ACC112 (cell line): ENCODE measurements around the gene CA7.

ENCODE experiments used
- H2AFZ ChIP-seq: fragments of 200-600 bp; sonication (generic); one replicate; pipeline ENCODE4 v1.6.0; 2017; ENCODE audit warnings: antibody characterized with exemption, low read length; ENCODE audit not compliant: unreplicated experiment
- H3K27ac ChIP-seq: fragments of 200-600 bp; sonication (generic); 2 replicates; pipeline ENCODE4 v1.5.1; 2014; ENCODE audit warnings: low read depth, mild to moderate bottlenecking, antibody characterized with exemption, low read length, moderate library complexity
- H3K27me3 ChIP-seq: fragments of 200-600 bp; sonication (generic); 2 replicates; pipeline ENCODE4 v1.6.1; 2014; ENCODE audit warnings: mild to moderate bottlenecking, antibody characterized with exemption, low read length, moderate library complexity, mixed read lengths; ENCODE audit not compliant: insufficient read depth
- H3K36me3 ChIP-seq: fragments of 200-600 bp; sonication (generic); 2 replicates; pipeline ENCODE4 v1.6.1; 2016; ENCODE audit warnings: mild to moderate bottlenecking, antibody characterized with exemption, low read length, moderate library complexity, mixed read lengths; ENCODE audit not compliant: insufficient read depth
- H3K4me1 ChIP-seq: fragments of 200-600 bp; sonication (generic); one replicate; pipeline ENCODE4 v1.6.1; 2016; ENCODE audit warnings: low read length, mixed read lengths; ENCODE audit not compliant: insufficient read depth, unreplicated experiment, control insufficient read depth
- H3K4me3 ChIP-seq: fragments of 200-600 bp; sonication (generic); 2 replicates; pipeline ENCODE4 v1.5.1; 2014; ENCODE audit warnings: mild to moderate bottlenecking, low read depth, low read length
- H3K79me2 ChIP-seq: fragments of 200-600 bp; sonication (generic); one replicate; pipeline ENCODE4 v1.6.0; 2016; ENCODE audit warnings: low read length; ENCODE audit not compliant: control insufficient read depth, unreplicated experiment, insufficient read depth

The CA7 gene

DNA sequence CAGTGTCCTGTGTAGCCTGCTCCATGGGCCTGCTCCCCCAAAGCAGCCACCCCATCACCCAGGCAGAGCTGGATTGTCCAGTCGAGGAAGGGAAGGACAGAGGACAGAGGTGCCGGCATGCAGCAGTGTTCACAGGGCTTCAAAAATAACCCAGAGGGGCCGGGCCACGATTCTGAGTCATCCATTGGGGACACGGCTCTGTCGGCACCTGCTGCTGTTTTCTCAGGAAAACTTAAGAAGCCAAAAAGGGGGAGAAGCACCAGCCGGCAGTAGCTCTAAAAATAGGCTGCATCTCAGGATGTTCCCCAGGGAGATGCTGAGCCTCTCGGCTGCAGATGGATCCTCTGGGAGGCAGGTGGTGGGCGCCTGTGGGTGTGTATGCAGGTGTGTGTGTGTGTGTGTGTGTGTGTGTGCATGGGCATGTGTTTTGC, 1.6 kb downstream of the CA7 start:
- Histone ChIP-seq H3K27ac (no peak overlapping the region), H3K36me3 (no peaks in the 10 kb centered on the region), H2AFZ (no peak overlapping the region), H3K27me3 (peaks cover 35% of the 10 kb centered on the region), H3K4me1 (peaks cover 6% of the 10 kb centered on the region), H3K4me3 (no peak overlapping the region), H3K79me2 (no peaks in the 10 kb centered on the region)

DNA sequence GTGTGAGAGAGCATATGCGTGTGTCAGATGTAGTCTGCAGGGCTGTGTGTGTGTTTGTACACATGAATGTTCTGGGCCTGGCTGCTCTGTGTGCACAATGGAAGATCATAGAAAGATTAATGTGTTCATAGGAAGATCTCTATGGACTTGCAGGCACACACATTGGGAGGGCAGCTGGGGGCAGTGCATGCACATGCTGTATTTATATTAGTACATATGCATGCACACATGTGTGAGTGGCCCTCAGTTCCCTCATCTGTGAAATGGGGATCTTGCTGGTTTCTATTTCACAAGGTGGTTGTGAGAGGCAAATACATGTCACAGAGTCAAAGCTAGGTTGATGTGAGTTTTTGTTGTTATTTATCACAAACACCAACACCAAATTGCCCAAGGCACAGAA, 2.1 kb downstream of the CA7 start:
- H3K4me1 ChIP-seq: peaks cover 6% of the 10 kb centered on the region
- no peaks in the 10 kb centered on the region for H3K79me2 ChIP-seq
- no peak overlapping the region for H3K4me3 ChIP-seq
- H3K27me3 ChIP-seq: peaks cover 35% of the 10 kb centered on the region
- H3K36me3 ChIP-seq: no peaks in the 10 kb centered on the region
- no peak overlapping the region for H3K27ac ChIP-seq
- H2AFZ ChIP-seq: no peak overlapping the region

DNA sequence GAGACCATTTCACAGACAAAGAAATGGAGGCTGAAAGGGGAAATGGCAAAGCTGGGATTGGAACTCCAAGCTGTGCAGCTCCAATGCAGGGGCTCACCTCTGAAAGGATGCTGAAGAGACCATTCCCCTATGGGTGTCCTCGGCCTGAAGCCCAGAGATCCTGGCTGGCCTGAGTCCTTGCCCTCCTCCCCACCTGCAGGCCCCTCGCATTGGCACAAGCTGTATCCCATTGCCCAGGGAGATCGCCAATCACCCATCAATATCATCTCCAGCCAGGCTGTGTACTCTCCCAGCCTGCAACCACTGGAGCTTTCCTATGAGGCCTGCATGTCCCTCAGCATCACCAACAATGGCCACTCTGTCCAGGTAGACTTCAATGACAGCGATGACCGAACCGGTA, 2.6 kb downstream of the CA7 start:
- Histone ChIP-seq H3K36me3 (no peaks in the 10 kb centered on the region), H3K79me2 (no peaks in the 10 kb centered on the region), H3K27ac (no peak overlapping the region), H3K4me3 (no peak overlapping the region), H3K4me1 (peaks cover 6% of the 10 kb centered on the region), H2AFZ (no peak overlapping the region), H3K27me3 (peaks cover 35% of the 10 kb centered on the region)

DNA sequence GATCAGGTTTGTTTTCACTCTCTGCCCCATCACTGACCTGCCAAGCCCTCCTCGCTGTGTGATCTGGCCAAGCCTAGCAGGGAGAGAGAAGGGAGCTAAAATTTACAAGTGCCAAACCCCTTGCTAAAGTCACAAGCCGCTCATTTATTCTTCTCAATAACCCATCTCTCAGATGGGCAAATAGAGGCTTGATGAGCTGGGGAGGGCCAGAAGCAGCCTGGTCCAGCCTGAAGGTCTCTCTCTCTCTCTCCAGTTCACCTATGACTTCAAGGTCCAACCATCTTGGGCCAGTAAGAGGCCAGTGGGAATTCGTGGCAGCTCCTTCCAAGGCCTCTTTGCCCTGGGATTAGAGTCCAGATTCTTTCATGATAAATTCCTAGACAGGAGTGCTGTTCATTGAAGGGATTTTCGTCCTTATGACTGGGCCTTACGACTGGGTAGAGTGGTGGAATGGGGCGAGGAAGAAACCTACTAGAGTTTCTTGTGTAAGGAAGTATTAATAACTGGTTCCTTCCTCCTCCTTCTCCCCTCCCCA, 3.4 kb downstream of the CA7 start:
- no peaks in the 10 kb centered on the region for H3K36me3 ChIP-seq
- H3K4me1 ChIP-seq: peaks cover 6% of the 10 kb centered on the region
- no peak overlapping the region for H3K27ac ChIP-seq
- H2AFZ ChIP-seq: no peak overlapping the region
- H3K79me2 ChIP-seq: no peaks in the 10 kb centered on the region
- H3K27me3 ChIP-seq: peaks cover 35% of the 10 kb centered on the region
- H3K4me3 ChIP-seq: no peak overlapping the region

DNA sequence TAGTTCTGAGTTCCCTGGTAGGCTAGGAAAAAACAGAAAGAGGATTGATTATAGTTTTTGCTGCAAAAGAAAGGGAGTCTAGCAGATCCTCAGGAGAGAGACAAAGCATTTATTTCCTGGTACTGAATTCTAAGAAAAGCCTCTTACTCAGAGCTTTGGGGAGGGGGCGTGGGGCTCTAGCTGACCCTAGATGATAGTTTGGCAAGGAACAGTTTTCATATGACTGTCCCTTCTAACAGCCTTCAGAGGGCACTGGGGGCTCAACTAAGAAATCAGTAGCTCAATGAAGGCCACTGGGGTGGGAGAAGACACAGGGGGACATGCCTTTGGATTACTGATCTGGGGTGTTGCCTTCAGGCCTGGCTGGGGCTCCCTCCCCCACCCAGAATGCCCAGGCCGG, 4.0 kb downstream of the CA7 start:
- Histone ChIP-seq H2AFZ (no peak overlapping the region), H3K4me1 (peaks cover 6% of the 10 kb centered on the region), H3K4me3 (no peak overlapping the region), H3K79me2 (no peaks in the 10 kb centered on the region), H3K27me3 (peaks cover 33% of the 10 kb centered on the region), H3K36me3 (no peaks in the 10 kb centered on the region), H3K27ac (no peak overlapping the region)

DNA sequence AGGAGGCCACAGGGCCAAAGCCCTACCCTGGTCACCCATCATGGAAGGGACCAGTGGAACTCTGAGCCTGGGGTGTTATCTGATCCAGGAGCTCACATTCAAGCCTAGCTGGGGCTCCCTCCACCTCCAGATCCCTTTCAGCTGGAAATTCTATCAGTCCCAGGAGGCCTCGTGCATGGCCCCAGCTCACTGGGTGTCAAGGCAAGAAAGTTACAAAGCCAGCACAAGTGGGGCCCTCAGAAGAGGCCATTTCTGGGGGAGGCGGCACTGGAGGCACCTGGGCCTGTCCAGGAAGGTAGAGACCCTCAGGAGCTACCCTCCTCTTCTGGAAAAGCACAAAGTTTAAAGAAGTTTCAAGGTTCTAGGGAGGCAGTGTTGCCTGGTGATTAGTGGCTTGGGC, 4.8 kb downstream of the CA7 start:
- no peaks in the 10 kb centered on the region for H3K79me2 ChIP-seq
- no peak overlapping the region for H3K27ac ChIP-seq
- no peak overlapping the region for H3K4me3 ChIP-seq
- H2AFZ ChIP-seq: no peak overlapping the region
- H3K4me1 ChIP-seq: peaks cover 6% of the 10 kb centered on the region
- H3K27me3 ChIP-seq: peaks cover 25% of the 10 kb centered on the region
- no peaks in the 10 kb centered on the region for H3K36me3 ChIP-seq

DNA sequence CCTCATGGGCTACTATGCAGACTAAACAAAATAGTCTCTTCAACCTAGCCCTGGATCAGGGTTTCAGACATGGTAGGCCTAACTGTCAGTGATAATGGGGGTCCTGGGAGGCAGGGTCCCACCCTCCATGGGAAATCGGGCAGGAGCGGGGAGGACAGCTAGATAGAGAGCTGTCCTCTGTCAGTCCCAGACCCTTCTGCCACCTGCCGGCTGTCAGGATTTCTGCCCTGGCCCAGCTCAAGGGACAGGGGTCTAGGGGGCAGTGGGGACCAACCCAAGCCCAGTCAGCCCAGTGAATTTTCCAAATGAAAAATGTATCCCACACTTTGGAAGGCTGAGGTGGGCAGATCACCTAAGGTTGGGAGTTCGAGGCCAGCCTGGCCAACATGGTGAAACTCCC, 5.3 kb downstream of the CA7 start:
- Histone ChIP-seq H3K36me3 (no peaks in the 10 kb centered on the region), H2AFZ (no peak overlapping the region), H3K27me3 (peaks cover 20% of the 10 kb centered on the region), H3K4me1 (peaks cover 2% of the 10 kb centered on the region), H3K27ac (no peak overlapping the region), H3K4me3 (no peak overlapping the region), H3K79me2 (no peaks in the 10 kb centered on the region)

DNA sequence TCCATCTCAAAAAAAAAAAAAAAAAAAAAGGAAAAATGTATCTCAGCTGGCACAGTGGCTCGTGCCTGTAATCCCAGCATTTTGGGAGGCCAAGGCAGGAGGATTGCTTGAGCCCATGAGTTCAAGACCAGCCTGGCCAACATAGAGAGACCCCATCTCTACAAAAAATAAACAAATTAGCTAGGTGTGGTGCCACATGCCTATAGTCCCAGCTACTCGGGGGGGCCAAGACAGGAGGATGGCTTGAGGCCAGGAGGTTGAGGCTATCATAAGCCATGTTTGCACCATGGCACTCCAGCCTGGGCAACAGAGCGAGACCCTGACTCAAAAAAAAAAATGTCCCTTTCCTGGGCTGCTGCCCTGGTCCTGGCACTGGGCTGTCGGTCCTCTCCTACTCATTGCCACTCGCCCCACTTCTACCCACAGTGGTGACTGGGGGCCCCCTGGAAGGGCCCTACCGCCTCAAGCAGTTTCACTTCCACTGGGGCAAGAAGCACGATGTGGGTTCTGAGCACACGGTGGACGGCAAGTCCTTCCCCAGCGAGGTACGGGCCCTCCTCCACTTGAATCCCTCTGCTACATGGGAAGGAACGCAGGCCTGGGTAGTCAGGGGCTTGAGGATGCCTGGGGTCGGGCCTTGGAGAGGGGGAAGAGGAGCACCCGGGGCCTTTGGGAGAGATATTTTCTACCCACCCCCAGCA, 6.1 kb downstream of the CA7 start:
- H3K36me3 ChIP-seq: no peaks in the 10 kb centered on the region
- H3K4me1 ChIP-seq: no peaks in the 10 kb centered on the region
- no peaks in the 10 kb centered on the region for H3K79me2 ChIP-seq
- H3K27me3 ChIP-seq: peaks cover 12% of the 10 kb centered on the region
- no peak overlapping the region for H3K27ac ChIP-seq
- H2AFZ ChIP-seq: no peak overlapping the region
- no peak overlapping the region for H3K4me3 ChIP-seq

DNA sequence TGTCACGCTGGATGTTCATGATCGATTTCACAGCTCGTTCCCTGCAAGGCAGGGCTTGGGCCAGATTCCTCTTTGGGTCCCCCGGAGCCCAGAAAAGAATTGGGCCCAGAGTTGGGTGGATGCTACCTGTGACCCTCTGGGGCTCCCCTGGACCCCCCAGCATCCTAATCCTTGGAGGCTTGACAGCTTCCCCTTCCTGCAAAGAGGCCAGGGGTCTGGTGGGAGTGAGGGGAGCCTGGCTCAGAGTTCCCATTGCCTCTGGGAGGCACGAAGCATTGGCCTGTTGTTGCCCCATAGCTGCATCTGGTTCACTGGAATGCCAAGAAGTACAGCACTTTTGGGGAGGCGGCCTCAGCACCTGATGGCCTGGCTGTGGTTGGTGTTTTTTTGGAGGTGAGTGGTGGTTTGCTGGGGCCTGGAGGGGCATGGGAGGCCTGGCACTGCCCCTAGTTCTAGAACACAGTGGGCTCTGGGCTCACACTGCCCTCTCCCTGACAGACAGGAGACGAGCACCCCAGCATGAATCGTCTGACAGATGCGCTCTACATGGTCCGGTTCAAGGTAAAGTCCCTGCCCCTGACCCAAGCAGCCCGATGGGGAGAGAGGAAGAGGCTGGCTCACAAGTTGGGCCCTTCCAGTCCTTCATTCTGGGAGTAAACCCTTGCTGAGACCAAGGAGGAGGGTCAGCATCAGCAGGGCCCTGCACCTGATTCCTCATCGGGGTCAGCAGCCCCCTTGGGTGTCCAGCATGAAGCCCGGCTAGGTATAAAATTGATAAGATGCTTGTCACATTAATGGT, 7.2 kb downstream of the CA7 start:
- peaks cover 1% of the 10 kb centered on the region for H3K27me3 ChIP-seq
- no peaks in the 10 kb centered on the region for H3K79me2 ChIP-seq
- H3K4me3 ChIP-seq: no peak overlapping the region
- H3K27ac ChIP-seq: no peak overlapping the region
- no peaks in the 10 kb centered on the region for H3K4me1 ChIP-seq
- H2AFZ ChIP-seq: no peak overlapping the region
- H3K36me3 ChIP-seq: no peaks in the 10 kb centered on the region

DNA sequence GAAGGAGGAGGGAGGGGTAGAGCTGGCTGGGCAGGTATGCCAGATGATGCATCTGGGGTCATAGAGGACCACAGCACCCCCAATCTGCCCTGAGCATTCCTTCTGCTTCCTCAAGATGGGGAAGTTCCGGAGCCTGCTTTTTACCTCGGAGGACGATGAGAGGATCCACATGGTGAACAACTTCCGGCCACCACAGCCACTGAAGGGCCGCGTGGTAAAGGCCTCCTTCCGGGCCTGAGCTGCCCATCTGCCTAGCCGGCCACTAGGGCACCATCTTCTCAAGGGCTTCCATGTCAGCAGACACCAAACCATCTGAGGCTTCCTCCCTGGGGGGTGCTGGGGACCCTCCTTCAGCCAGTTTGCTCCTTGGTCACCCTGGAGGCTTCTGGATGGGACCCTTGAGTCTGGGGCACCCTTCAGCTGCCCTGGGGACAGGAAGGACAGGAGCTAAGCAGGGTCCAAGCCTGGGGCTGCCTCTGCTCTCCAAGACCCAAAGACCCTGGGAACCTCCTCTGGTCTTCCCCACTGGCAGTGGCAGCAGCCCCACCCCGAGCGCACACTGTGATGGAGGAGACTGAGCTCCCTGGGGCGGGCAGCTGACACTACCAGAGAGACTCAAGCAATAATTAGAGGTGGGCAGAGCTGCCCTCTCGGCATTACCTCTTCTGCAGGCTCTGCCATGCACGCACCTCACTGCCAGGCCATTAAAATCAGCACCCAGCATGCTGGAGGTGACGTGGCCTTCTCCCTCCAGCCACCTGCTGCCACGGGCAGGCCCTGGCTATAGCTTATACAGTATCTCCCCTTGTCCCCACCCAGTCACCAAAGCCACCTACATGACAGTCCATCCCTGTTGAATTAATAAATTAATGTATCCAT, 9.3 kb downstream of the CA7 start:
- Histone ChIP-seq H3K4me3 (no peak overlapping the region), H3K36me3 (no peaks in the 10 kb centered on the region), H3K4me1 (no peaks in the 10 kb centered on the region), H3K79me2 (no peaks in the 10 kb centered on the region), H2AFZ (no peak overlapping the region), H3K27ac (no peak overlapping the region), H3K27me3 (no peaks in the 10 kb centered on the region)
